ENCODE results near the gene EDAR.

Gene EDAR

GRCh38 chr2:108988796-108989713 lies at the start of gene EDAR:
Gene EDAR (minus strand): TSS chr2:108989220. CDS start chr2:108931014, 58,206 bp downstream.
- no peak within 1 kb of the TSS for H3K4me3 ChIP-seq (ENCODE audit: low read depth, low read length)

- H3K4me3 ChIP-seq (ENCODE audit: low read depth, low read length), result no peak overlapping the region
Observed at GRCh38 chr2:109033171-109033570, 44.2 kb upstream of the EDAR start.

GRCh38 chr2:109032229-109032820 lies 43.3 kb upstream of the EDAR start:
- H3K4me3 ChIP-seq (ENCODE audit: low read depth, low read length), result no peak overlapping the region

- peak overlapping the region; percentile 51 for H3K4me3 ChIP-seq (ENCODE audit: low read depth, low read length)
Observed at GRCh38 chr2:109031476-109032228, 42.6 kb upstream of the EDAR start.

- peak overlapping the region; percentile 51 for H3K4me3 ChIP-seq (ENCODE audit: low read depth, low read length)
Observed at GRCh38 chr2:109030870-109031475, 42.0 kb upstream of the EDAR start.

GRCh38 chr2:109029490-109030201 lies 40.6 kb upstream of the EDAR start:
- H3K4me3 ChIP-seq (ENCODE audit: low read depth, low read length), result no peak overlapping the region

GRCh38 chr2:109028738-109029489 lies 39.9 kb upstream of the EDAR start:
- no peak overlapping the region for H3K4me3 ChIP-seq (ENCODE audit: low read depth, low read length)

GRCh38 chr2:109028277-109028676 lies 39.3 kb upstream of the EDAR start:
- H3K4me3 ChIP-seq (ENCODE audit: low read depth, low read length), result no peak overlapping the region

GRCh38 chr2:109027702-109028101 lies 38.7 kb upstream of the EDAR start:
- no peak overlapping the region for H3K4me3 ChIP-seq (ENCODE audit: low read depth, low read length)

GRCh38 chr2:109024477-109024876 lies 35.5 kb upstream of the EDAR start:
- no peak overlapping the region for H3K4me3 ChIP-seq (ENCODE audit: low read depth, low read length)

GRCh38 chr2:109021895-109022300 lies 32.9 kb upstream of the EDAR start:
- H3K4me3 ChIP-seq (ENCODE audit: low read depth, low read length), result no peak overlapping the region

- no peak overlapping the region for H3K4me3 ChIP-seq (ENCODE audit: low read depth, low read length)
Observed at GRCh38 chr2:109020217-109020637, 31.2 kb upstream of the EDAR start.

GRCh38 chr2:109018452-109018851 lies 29.4 kb upstream of the EDAR start:
- no peak overlapping the region for H3K4me3 ChIP-seq (ENCODE audit: low read depth, low read length)

GRCh38 chr2:109017017-109017416 lies 28.0 kb upstream of the EDAR start:
- no peak overlapping the region for H3K4me3 ChIP-seq (ENCODE audit: low read depth, low read length)

- H3K4me3 ChIP-seq (ENCODE audit: low read depth, low read length), result no peak overlapping the region
Observed at GRCh38 chr2:109016376-109016775, 27.4 kb upstream of the EDAR start.

- no peak overlapping the region for H3K4me3 ChIP-seq (ENCODE audit: low read depth, low read length)
Observed at GRCh38 chr2:109014476-109014875, 25.5 kb upstream of the EDAR start.

- H3K4me3 ChIP-seq (ENCODE audit: low read depth, low read length), result no peak overlapping the region
Observed at GRCh38 chr2:109013051-109013450, 24.0 kb upstream of the EDAR start.

- H3K4me3 ChIP-seq (ENCODE audit: low read depth, low read length), result no peak overlapping the region
Observed at GRCh38 chr2:109009920-109010610, 21.0 kb upstream of the EDAR start.

- H3K4me3 ChIP-seq (ENCODE audit: low read depth, low read length), result no peak overlapping the region
Observed at GRCh38 chr2:109006971-109007370, 18.0 kb upstream of the EDAR start.

All from iPS-11a (cell line).